COR-L47 (cell line): Measurements from ENCODE around the gene WIZ.
"Not testable (repeated sequence)": the region's sequence is repeated elsewhere in the genome, so short reads cannot be mapped to it uniquely, and the experiment has no call there.

Experiments used
- DNase-seq: peaks from one replicate; lab custom pipeline; 2025; lab: John Stamatoyannopoulos, UW

The WIZ gene

DNA sequence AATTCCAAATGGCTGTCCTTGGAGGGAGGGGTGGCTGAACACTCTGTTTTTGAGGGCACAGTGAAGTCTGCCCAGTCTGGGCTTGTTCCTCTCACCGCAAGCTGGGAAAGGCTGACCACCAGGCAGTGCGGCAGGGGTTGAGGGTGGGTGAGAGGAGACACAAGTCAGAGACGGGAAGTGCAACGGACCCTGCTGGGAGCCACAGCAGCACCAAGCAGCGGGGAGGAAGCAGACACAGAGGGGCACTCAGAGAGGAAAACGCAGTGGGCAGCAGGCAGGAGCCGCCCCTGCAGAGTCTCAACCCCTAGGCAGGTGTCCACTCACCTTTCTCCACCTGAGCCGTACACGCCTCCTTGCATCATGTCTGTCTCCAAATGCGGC, 46.6 kb downstream of the WIZ start:
- no peak for DNase-seq

DNA sequence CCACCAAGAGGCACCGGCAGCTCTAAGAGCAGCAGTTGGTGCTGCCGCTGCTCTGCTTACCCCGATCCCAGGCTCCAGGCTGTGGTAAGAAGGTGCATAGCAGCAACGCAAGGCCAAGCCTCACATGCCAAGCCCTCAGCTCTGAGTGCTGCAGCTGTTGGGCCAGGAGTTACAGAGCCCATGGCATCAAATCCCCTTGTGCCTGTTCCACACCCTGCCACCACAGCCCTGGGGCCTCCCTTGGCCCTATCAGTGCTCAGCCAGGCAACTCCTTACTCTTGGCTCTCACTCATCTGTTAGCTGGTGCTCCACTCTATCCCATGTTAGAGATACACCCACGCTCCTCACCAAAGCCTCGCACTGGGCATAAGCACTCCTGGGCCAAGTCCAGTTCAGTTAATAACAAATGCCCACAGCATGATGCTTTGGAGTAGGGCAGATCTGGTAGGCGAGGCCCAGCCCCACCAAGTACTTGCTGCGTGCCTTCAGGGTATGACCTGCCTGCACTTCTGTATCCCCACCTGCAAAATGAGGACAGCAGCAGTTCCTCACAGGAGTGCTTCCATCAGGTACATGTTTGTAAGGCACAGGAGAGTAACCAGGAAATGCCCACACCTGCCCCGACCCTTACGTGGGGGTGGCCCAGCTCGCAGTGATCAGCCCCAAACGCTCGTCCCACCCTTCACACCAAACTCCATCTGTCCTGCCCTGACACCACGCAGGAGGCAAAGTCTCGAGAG, 47.2 kb downstream of the WIZ start:
- no peak for DNase-seq

DNA sequence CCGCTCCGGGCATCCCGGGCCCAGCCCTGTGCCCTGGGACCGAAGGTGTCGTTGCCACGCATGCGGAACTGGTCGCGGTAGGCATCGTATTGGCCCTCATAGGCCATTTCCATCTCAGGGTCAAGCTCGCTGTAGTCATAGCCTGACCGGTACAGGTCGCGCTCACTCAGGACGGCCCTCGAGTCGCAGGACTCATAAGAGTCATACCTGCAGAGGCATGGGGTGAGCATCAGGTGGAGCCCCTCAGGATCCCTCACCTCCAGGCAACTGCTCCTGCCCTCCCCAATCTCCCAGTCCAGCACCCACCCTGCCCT, 48.4 kb downstream of the WIZ start:
- no peak for DNase-seq

DNA sequence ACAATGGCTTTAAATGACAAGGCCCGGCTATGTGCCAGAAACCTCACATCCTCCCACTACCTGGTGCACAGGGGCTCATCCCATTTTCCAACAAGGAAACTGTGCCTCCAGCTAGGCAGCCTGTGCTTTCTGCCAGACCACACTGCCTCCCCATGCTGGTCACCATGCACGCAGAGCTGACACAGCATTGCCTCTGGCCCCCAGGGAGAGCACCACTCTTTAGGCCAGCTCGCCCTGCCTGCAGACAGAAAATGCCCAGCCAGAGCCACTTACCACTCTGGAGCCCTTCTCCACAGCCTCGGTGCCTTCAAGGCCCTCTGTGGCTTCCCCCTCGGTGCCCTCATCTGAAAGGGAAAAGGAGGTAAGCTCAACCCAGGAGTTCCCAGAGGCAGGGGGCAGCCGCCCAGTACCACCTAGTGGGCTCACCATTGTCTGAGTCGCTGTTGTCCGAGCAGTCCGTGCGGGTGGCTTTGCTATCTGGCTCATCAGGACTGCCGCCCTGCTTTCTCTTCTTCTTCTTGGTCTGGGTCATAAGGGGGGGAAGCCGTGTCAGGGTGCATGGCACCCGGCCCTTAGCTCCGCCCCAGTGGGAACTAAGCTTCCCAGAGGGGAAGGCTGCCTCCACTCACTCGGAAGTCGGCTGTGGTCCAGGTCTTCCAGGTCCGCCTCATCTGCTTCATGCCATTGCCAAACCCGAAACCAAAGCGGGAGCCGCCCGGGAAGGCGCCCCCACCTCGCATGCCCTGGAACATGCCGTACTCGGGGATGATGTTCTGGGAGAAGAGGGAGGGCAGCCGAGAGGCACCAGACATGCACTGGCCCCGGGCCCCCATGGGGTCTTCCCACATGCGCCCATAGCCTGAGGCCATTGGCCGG, 49.0 kb downstream of the WIZ start:
- DNase-seq: no peak

DNA sequence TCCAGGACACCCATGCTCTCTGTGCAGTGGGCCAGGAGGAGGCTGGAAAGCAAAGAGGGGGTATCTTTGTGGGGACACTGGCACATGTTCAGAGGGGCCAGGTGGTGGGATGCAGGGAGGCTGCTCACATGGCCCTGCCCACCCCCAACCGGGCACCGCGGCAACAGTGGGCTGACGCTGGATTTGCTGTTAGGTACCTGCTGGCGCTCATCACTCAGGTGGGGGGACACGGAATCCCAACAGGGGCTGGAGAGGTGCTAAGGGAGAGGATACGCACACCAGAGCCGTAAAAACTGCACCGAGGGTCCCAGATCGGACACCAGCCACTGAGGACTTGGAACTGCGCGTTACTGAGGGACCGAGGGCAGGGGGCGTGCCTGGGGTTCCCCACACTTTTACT, 50.1 kb downstream of the WIZ start:
- no peak for DNase-seq

DNA sequence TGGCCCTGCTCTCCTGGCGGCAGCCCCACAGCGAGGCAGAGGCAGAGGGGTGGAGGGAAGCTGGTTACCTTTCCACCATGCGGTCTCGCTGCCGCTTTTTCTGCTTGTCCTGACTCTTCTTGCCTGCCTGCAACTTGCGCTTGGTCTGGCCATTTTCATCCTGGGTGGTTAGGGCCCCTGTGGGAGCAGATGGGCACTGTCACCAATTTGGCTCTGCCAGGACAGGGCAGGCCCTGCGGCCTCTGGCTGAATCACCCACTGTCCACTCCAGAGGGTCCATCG, 50.6 kb downstream of the WIZ start:
- no peak for DNase-seq

DNA sequence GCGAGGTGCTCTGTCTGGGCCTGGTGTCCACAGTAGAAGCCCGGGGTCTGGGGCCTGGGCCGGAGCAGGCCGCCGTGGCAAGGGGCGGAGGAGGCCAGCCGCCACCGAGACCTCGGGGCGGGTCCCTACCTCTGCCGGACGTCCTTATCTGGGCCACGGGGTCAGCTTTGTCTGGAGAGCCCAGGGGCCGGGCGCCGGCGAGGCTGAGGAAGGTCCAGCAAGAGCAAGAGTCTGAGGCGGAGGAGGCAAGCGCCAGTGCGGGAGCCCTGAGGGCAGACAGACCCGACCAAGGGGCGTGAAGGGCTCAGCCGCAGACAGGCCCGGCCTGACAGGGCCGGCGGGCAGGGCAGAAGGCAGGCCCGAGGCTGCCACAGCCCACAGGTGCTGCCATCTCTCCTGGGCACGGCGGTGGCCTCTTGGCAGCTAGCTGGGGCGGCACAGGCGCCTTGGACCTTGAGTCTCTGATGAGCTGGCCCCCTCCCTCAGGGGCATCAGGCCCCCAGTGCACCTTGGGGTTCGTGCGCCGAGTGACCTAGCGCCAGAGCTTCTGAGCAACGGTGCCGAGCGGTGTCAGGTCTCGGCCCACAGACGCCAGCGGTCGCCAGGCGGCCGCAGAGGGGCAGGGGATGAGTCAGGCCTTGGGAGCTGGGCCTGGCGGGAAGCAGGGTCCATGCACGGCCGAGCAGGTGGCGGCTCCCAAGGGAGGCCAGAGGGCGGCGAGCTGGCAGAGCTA, 51.1 kb downstream of the WIZ start:
- DNase-seq: no peak

DNA sequence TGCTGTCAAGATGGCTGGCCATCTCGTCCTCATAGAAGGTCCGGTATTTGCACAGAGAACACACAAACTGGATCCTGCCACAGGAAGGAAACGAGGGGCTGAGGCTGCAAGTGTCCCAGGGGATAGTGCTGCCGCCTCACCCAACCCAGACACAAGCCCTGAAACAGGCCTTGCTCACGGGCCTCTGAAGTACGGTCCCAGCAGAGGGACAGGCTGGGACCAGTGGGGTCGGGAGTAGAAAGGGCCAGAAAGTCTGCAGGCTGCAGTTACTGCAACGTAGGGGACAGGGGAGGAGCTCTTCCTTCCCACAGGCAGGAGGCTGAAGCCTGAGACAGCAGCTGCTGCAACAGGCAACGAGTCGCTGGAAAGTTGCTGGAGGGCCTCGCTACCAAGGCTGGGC, 52.0 kb downstream of the WIZ start:
- no peak for DNase-seq

DNA sequence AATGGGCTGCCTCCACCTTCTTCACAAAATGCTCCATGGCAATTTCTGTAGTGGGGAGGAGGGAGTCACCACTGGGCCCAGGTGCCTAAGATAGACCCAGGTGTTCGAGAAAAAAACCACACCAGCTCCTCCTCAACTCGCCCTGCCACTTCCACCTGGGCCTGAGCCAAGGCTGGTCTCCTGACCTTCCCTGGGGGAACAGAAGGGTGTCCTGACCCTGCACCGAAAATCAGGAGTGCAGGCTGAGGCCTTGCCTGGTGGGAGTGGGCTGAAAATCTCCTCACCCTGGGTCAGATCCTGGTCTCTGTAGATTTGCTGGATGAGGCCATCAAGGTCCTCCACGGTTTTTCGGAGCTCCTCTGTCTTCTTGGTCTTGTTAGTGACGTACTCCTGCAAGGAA, 52.5 kb downstream of the WIZ start:
- DNase-seq: no peak

DNA sequence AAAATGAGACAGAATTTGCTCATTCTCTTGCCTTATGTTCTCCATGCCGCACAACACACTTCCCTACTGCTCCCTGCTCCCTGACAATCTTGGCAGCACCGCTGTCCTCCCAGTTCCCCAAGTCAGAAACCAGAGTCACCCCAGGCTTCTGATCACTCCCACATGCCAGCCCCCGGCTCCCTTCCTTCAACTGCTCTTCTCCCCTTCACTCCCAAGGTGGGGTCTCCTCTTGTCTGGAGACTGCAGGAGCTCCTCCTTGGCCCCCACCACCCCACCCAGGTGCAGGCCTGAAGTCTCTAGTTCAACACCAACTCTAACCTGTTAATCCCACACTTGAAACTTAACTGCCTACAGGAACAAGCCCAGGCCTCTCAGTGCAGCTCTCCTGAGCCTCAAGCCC, 53.3 kb downstream of the WIZ start:
- DNase-seq: no peak

DNA sequence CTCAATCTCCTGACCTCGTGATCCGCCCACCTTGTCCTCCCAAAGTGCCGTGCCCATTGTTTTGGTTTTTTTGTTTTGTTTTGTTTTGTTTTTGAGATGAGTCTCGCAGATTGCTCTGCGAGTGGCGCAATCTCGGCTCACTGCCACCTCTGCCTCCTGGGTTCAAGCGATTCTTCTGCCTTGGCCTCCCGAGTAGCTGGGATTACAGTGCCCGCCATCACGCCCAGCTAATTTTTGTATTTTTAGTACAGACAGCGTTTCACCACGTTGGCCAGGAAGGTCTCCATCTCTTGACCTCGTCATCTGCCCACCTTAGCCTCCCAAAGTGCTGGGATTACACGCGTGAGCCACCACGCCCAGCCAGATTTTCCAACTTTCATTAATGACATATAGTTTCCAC, 54.5 kb downstream of the WIZ start:
- DNase-seq: not testable (repeated sequence)

DNA sequence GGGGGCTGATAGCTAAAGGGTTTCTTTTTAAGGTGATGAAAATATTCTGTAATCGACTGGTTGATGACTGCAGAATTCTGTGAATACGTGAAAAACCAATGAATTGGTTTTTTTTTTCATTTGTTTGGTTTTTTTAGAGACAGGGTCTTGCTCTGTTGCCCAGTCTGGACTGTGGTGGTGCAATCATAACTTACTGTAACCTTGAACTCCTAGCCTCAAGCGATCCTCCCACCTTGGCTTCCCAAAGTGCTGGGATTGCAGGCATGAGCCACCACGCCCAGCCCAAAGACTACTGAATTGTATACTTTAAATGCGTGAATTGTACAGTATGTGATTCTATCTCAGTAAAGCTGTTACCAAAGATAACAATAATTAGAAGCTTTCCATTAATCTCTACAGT, 55.3 kb downstream of the WIZ start:
- no peak for DNase-seq

DNA sequence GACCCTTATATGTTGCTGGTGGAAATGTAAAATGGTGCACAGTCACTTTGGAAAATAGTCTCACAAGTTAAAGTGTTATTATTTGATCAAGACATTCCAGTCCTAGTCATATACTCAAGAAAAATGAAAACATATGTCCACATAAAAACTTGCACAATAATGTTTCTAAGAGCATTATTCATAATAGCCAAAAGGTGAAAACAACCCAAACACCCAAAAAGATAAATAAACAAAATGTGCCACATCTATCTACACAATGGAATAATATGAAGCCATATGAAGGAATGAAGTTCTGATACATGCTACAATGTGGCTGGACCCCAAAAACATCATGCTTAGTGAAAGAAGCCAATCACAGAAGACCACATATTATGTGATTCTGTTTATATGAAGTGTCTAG, 55.8 kb downstream of the WIZ start:
- DNase-seq: no peak

DNA sequence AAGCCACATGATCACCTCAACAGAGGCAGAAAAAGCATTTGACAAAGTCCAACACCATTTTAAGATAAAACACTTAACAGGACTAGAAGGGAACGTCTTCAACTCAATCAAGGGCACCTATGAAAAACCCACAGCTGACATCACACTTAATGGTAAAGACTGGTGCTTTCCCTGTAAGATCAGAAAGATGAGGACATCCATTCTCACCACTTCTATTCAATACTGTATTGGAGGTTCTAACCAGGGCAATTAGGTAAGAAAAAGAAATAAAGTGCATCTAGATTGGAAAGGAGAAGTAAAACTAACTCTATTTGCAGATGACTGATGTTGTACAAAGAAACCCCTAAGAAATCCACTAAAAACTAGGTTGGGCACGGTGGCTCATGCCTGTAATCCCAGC, 58.9 kb downstream of the WIZ start:
- no peak for DNase-seq

DNA sequence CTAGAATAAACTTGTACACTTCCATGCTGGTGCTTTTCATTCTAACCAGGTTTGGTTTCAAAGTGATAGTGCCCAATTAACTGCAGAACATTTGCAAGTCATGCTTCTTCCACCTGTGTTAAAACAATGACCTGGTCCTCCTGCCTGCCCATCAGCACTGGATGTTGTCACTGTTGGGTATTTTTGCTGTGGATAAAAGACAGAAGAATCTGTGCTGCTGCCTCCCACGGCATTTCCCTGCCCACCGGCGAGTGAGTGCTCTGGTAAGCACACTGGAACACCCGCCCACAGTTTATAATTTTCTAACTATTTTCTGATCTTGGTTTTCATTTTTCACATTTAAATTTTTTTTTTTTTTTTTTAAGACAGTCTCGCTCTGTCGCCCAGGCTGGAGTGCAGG, 67.9 kb downstream of the WIZ start:
- DNase-seq: no peak

DNA sequence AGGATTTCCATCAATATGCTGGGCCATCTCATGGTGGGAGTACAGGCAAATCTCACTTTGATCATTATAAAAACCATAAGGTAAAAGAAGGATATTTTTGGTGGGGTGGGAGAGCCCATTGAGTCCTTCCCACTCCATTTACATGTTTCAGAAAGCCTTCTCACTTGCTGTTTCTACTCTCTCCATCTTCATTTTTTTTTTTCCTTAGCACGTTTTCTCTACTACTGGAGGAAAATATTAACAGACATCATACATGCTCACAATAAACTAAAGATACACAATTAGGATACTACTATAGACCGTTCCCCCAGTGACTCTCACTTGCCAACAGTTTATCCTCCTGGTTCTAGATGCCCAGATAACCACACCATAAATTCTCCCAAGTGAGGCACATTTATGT, 68.3 kb downstream of the WIZ start:
- DNase-seq: no peak

DNA sequence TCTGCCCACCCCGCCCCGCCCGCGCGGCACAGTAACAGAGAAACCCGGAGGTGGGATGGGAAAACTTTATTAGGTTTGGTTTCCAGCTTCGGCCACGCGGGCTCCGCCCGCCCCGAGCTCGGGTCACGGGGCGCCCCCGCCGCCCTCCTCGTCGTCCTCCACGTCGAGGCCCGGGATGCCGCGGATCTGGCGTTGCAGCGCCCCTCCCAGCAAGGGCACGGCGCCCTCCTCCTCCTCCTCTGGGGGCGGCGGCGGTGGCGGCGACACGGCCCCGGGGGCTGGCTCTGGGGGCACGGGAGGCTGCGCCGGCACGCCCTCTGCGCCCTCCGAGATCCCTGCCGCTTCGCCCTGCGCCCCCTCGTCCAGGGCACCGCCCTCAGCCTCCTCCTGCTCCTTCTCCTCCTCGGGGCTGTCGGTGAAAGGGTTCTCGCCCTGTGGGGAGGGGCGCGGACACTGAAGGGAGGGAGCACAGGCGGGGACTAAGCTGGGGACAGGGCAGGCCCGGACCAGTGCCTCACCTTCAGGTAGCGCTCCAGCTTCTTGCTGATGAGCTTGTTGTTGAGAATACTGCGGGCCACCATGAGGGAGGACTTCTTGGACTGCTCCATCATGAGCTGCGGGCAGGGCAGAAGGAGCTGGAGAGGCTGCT, 69.6 kb downstream of the WIZ start:
- DNase-seq: peak; percentile 43

DNA sequence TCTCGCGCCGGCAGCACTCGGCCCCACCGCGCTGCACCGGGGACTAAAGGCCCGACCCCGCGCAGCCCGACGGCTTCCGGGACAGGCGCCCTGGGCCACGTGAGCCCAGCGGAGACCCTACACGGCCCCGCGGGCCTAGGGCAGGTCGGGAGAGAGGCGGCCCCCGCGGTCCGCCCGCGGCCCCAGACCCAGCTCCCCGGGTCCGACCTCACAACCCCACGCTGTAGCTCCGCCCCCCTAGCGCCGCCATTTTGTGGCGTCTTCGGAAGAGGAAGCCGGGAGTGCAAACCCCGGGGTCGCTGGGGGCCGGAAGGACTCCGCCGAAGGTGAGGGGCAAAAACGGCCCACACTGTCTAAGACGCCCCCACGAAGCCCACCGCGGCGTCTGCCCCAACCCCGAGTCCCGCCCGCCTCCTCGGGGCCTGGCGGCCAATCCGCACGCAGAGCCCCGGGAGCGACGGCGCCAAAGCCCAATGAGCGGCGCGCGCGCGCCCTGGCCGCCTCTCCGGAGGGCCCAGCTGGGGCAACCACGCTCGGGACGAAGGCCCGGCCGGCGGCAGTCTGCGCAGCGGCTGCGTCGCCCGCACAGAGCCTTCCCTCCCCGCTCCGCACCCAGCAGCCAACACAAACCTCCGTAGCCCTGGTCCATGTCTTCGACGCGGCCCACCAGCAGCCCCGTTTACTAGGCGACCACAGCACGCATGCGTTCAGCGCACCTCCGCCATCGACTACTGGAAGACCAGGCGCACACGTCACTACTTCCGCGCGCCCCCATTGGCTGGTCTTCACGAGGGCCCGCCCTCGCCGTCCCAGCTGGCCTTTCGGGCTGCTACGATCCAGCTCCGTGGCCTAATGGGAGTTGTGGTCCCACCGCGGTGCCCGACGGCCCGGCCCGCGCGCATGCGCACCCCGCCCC, 70.4 kb downstream of the WIZ start, which contains the start of gene AKAP8:
Gene AKAP8, minus strand, starts transcription at position 705 of the 916 bp plus-strand sequence. Its CDS starts 56 bp downstream, at position 649.
- peak; percentile 98 for DNase-seq

DNA sequence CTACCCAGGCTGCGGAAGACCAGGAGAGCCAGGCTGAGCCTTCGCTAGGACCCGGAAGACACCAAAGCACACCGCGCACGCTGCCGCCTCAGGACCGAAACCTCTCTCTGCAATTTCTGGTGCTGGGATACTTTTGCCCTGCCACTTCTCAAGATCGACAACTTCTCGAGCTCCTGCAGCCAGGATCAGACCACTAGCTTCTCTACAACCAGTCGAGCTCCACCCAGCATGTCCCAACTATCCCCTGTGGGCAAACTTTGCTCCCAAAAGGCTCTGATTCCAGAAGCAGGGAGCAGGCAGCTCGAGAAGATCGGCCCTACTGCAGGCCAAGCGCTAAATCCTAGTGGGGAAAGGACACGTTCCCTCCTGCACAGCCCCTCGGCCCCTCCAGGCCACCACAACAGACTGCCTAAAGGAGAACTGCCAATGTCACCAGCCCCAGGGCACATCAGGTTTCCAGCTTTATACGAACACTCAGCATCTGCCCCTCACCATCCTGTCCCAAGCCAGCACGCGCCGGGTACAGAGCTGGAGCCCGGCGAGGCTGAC, 71.1 kb downstream of the WIZ start:
- DNase-seq: peak; percentile 17

DNA sequence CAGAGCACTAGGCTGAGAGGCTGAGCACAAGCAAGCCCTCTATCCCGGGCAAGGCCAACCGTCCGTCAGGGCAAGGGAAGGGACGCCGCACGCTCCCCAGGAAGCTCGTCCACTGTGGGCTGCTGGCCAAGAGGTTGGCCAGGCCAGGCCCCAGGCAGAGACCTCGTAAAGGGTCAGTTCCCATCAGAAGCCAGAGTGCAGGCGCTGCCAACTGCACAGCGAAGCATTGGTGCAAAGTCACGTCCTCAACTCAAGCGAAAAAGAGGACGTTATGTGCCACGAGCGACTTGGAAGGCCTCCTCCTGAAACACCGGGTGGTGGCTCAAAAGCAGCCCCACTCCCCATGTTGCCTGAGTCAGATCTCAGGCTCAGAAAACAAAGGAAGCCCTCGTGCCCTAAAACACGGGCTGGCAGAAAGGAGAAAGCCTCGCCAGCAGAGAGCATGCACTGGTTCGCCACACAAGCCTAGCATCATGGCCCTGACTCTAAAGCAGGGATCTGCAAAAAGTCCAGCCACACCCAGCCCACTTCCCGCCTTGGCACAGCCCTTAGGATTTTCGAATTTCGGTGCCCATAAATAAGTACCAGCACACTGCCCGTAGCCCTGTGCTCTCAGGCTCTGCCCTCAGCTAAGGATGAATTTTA, 74.8 kb downstream of the WIZ start:
- no peak for DNase-seq
